ENCODE results near the gene TMEM74B.

DNA sequence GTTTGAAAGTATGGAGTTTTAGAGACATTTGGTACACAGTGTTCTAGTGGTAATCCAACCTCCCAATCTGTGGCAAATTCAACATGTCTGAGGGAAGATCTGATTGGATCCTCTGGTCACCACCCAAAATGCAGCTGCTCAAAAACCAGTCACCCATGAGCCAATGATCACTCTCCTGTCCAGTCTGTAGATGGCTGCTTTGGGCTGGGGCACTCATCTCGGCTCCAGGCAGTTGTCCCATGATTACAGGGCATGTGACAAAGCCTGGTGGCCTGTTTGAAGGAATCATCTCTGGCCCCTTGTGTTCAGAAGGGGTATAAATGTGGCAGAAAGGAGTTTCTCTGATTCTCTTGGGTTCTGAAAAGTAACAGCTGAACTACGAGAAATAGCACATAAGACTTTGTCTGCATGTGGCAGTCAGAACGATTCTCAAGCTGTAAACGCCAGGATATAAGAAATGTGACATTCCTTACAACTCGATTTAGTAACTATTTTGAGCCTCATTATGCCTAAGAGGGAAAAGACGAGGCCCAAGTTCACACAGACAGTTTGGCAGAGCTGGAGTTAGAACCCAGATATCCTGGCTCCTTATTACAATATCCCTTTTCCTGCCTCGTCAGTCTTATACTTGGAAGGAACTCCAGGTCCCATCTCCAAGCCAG, 14.6 kb upstream of the TMEM74B start:
- TF ChIP-seq, protein P1, sequence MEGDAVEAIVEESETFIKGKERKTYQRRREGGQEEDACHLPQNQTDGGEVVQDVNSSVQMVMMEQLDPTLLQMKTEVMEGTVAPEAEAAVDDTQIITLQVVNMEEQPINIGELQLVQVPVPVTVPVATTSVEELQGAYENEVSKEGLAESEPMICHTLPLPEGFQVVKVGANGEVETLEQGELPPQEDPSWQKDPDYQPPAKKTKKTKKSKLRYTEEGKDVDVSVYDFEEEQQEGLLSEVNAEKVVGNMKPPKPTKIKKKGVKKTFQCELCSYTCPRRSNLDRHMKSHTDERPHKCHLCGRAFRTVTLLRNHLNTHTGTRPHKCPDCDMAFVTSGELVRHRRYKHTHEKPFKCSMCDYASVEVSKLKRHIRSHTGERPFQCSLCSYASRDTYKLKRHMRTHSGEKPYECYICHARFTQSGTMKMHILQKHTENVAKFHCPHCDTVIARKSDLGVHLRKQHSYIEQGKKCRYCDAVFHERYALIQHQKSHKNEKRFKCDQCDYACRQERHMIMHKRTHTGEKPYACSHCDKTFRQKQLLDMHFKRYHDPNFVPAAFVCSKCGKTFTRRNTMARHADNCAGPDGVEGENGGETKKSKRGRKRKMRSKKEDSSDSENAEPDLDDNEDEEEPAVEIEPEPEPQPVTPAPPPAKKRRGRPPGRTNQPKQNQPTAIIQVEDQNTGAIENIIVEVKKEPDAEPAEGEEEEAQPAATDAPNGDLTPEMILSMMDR (IDR thresholded peaks at IDR 0.05), result no peak
- TF ChIP-seq ZNF423 (CRISPR knock-in tag; IDR thresholded peaks at IDR 0.05) (no peak), TEAD4 (CRISPR knock-in tag; IDR thresholded peaks at IDR 0.05) (no peak), SP1 (CRISPR knock-in tag; conservative IDR thresholded peaks at IDR 0.05) (no peak), USF2 (CRISPR knock-in tag; IDR thresholded peaks at IDR 0.05) (no peak), NR3C1 (CRISPR knock-in tag; conservative IDR thresholded peaks at IDR 0.05; ENCODE audit: low read depth) (no peak)
- TF ChIP-seq, protein P2, sequence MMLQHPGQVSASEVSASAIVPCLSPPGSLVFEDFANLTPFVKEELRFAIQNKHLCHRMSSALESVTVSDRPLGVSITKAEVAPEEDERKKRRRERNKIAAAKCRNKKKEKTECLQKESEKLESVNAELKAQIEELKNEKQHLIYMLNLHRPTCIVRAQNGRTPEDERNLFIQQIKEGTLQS (CRISPR knock-in tag; conservative IDR thresholded peaks at IDR 0.05), result no peak

All from WTC11 (cell line).